ENCODE measurements around the gene FAM20C.
"Not testable (repeated sequence)": the region's sequence is repeated elsewhere in the genome, so short reads cannot be mapped to it uniquely, and the experiment has no call there.

The FAM20C gene

GRCh38 chr7:230274-230673 lies 37.9 kb downstream of the FAM20C start:
- no peak for DNase-seq

DNA sequence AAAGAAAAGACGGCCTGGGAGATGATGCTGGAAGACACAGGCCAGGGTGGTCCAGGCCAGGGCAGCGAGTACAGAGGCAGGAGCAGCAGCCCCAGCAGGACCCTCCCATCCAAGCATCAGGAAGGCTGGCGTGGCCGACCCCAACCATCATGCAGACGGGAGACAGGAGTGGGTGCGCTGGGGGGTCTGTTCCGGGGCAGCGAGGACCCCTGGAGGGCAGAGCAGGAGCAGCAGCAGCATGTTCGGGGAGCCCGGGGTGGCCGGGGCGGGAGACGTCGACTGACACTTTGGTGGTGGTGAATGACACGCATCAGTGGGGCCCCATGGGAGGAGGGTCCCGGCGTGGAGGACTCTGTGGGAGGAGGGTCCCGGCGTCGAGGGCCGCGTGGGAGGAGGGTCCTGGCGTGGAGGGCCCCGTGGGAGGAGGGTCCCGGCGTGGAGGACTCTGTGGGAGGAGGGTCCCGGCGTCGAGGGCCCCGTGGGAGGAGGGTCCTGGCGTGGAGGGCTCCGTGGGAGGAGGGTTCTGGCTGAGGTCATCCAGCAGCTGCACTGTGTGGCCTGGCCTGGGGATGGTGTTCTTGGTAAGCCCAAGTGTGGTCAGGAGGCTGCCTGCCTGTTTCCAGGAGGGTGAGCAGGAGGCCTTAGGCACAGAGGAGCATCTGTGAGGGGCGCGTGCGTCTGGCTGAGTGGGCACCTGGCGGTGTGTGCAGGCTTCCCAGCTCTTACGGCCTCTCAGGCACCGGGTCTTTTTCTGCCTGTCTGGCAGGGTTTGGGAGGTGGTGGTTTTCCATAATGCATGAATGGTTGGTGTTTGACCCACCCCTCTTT lies 38.9 kb downstream of the FAM20C start:
- DNase-seq: no peak

DNA sequence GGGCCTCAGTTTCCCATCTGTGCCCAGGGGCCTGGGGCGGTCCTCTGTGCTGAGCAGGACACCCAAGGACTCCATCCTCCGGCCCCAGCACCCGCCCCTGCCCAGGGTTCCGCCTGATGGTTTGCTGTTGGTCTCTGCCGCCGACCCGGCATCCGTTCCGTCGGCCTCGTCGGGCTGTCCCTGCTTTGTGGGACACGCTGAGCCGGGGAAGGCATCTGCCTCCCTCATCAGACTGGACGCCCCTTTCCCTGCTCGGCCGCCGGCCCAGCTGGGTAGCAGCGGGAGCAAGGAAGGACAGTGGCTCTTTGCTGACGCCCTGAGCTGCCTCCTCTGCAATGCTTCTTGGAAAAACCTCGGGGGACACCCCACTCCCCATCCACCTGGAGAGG lies 39.5 kb downstream of the FAM20C start:
- DNase-seq: no peak

DNA sequence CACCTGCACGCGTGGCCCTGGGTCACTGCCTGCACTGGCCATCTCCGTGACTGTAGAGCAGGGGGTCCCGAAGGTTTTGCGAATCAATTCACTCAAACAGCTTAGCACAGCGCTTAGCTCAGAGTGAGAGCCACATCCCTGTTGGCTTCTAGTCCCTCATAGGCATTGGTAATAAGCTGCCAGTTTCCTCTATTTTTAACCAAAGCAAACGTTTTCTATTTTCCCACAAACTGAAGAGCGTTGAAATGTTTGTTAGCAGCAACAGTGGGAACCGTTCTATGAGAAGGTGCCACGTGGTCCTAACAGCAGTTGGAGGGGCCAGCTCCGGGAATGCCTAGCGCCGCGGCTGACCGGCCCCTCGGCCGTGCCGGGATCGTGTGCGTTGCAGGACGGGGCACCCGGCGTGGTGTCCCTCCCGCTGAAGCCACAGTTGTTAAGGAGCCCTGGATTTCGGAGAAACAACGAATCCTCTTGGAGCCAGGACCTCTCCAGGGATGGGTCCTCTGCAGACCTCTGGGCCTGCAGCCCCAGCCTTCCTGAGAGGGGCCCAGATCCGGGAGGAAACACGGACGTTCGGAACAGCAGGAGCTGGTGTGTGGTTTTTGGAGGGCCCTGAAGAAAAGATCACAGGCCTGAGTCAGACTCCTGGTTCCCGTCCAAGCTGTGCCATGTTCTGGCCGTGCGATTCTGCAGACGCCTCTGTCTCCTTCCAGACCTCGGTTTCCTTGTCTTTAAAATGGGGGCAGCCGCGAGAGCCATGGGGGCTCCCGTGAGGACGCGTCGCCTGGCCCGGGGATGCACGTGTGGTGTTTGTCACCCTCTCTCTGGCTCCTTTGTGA lies 40.3 kb downstream of the FAM20C start:
- DNase-seq: no peak

DNA sequence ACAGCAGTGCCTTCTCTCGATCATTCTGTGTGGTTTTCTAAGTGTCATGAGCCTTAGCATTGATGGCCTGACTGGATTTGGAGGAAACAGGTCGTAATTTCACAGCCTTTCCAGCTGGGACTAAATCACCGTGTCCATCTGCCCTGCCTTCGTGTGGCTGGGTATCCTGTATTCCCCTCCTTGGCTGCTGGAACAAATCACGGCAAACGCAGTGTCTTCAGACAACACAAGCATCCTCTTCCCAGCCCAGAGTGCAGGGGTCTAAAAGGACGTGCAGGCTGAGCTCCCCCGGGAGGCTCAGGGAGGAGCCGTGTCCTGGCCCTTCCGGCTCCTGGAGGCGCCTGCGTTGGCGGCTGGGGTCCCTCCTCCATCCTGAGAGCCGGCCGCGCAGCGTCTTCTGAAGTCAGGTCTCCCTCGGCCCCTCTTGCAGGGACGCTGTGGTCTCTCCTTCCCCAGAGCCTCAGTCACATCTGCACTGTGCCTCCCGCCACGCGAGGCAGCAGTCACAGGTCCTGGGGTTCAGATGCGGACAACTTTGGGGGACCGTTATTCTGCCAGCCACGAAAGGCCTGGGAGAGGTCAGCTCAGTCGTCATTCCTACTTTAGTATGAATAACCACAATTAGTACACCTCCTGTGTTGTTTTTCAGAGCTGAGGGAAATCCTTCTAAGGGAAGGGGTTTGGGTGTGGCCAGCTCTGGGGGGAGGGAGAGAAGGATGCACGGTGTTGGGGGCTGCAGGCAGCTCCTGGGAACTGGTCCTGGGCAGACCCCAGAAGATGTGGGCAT lies 41.1 kb downstream of the FAM20C start:
- no peak for DNase-seq

DNA sequence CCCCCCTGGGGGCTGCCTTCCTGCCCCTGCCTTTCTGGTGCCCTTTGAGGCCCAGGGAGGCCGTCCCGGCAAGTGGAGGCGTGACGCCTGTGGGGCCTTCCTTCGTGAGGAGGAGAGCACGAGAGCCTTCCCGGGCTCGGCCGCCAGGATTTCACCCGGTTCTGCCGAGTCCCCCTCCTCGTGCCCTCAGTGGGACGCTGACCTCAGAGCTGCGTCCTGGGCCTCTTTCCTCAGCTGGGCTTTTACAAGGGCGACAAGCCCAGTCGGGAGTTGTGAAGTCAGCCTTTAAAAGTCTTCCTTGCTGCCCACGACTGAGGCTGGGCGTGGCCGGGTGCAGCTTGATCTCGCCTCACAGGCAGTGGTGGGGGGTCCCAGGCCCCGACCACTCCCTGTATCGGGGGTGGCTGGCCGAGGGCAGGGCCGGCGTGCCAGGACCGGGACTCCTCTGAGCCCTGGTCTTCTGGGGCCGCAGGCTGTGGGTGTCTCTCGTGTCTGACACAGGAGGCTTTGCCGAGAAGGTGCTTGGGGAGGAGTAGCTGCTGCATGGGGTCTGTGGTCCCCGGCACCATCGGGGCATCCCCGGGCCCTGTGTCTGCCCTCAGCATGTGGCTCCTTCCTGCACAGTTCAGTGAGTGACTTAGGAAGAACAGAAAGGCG lies 41.8 kb downstream of the FAM20C start:
- no peak for DNase-seq

DNA sequence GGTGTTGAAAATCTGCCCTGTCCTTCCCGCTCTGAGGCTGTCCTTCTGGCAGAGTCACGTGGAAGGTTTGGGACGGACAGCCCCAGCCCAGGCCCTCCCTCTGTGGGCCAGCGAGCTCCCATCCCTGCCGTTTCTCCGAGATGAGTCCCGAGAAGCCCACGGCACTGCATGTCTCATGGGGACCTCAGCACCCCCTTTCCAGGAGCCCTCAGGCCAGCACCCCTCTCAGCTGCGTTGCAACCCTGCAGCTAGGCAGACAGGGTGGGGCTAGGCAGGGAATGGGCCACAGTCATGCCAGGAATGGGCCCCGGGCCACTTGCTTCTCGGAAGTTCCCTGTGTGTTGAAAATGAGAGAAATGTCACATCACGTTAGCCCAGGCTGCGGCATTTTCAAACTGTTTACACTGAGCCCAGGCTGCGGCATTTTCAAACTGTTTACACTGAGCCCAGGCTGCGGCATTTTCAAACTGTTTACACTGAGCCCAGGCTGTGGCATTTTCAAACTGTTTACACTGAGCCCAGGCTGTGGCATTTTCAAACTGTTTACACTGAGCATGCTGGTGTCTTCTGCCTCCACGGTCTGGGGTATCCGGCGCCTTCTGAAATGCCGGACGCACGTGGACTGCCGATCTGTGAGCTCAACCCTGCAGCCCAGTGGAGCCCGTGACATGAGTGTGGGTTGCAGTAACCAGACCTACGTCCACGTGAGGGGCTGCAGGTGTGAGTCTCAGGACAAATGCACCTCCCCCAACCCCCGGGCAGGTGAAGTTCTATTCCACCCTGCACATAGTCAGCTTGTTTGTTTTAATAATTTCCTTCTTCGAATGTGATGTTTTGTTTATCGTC lies 42.6 kb downstream of the FAM20C start:
- DNase-seq: no peak

DNA sequence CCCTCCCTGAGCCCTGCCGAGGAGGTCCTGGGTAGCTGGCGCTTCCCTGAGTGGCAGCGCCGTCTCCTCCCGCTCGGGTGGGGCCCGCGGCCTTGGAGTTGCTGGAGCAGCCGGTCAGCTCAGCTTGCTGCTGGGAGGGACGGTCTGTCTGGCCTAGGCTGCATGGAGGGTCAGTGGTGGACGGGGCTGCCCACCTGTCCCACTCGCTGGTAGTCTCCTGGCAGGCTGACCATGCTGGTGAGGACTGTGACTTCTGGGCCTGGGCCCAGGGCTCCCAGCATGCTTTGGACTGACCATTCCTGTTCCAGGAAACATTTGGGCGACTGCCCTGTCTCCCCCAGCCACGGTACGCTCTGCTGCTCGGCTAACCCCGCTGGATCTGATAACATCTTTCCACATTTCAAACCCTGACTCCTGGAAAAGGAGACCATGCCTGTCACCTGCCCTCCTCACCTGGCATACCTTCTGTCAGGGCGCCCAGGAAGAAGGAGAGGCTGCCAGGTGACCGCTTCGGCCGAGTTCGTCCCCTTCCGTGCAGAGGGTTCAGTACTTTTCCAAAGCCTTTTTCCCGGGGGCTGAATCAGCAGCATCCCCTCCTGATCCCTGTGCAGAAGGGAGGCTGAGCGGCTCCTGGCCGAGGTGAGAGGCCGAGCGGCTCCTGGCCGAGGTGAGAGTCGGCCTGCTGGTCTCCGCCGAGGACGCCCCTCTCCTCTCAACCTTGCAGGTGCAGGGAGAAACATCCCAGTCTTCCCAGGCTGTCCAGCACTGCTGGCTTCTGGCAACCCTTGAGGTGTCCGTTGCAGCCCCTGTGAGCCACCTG lies 43.4 kb downstream of the FAM20C start:
- DNase-seq: no peak

DNA sequence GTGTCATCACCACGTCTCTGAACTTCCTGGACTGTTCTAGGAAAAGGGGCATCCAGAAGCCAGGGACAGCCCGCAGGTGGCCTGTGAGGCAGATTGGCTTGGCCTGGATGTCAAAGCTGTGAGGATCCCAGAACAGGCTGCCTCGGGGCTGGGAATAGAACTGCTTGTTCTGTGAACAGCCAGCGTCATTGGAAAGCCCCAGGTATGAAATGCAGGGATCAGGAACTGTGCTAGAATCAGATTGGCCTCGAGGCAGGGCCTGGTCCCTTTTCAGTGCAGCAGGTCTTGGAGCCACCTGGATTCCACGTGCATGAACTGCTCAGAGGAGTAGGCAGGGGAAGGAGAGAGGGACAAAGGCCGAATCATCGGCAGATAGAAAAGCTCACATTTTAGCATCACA lies 44.6 kb downstream of the FAM20C start:
- DNase-seq: no peak

GRCh38 chr7:237385-237784 lies 45.0 kb downstream of the FAM20C start:
- no peak for DNase-seq

DNA sequence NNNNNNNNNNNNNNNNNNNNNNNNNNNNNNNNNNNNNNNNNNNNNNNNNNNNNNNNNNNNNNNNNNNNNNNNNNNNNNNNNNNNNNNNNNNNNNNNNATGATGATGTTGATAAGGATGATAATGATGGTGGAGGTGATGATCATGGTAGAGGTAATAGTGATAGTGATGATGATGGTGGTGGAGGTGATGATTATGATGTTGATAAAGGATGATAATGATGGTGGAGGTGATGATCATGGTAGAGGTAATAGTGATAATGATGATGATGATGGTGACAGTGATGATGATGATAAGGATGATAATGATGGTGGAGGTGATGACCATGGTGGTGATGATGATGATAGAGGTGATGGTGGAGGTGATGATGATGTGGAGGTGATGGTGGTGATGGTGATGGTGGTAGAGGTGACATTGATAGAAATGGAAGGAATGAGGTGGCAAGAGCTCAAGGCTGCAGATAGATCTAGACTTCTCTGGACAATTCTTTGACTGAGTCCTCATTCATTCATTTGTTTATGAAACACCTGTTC lies 47.8 kb downstream of the FAM20C start:
- no peak for DNase-seq

DNA sequence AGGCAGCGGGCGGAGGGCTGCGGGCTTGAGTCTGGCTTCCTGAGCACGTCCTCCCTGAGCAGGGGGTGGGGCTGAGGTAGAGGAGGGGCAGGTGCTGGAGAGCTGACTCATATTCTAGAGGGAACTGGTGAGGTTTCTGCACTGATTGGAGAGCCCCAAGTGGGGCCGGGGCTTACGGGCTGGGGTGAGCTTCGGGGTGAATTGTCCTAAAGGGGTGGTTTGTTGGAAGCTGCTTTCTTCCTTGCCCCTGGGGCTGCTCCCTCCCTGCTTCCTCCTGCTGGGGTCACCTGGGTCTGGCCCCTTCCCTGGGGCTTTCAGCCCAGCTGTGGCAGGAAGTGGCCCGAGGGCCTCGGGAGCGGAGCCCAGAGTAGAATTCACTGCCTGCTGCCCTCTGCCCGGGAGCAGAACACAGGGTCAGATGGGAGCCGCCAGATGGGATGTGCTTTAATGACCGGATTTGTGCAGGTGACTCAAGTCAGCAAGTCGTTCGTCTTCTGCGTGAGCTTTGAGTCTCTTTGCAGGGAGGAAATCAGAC lies 48.6 kb downstream of the FAM20C start:
- DNase-seq: no peak

- no peak for DNase-seq
Observed at GRCh38 chr7:241513-241912, 49.1 kb downstream of the FAM20C start.

- not testable (repeated sequence) for DNase-seq
Observed at GRCh38 chr7:242826-243579, 50.6 kb downstream of the FAM20C start.

DNA sequence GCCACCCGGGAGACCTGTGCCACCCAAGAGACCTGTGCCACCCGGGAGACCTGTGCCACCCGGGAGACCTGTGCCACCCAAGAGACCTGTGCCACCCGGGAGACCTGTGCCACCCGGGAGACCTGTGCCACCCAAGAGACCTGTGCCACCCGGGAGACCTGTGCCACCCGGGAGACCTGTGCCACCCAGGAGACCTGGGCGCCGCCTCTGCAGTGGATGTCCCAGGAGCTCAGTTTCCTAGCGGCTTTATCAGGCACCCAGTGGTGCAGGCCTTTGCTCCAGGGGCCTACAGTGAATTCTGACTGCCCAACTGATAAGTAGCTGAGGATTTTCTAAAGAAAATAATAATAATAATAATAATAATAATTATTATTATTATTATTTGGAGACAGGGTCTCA lies 51.2 kb downstream of the FAM20C start:
- DNase-seq: not testable (repeated sequence)

- DNase-seq: no peak
Observed at GRCh38 chr7:244974-245373, 52.6 kb downstream of the FAM20C start.

- DNase-seq: no peak
Observed at GRCh38 chr7:245574-246295, 53.4 kb downstream of the FAM20C start.

GRCh38 chr7:246451-246850 lies 54.1 kb downstream of the FAM20C start:
- no peak for DNase-seq

GRCh38 chr7:247181-247580 lies 54.8 kb downstream of the FAM20C start:
- no peak for DNase-seq
